HepG2 (cell line): ENCODE data around the gene UCN. TPM values are rescaled to one million over a fixed set of nuclear protein-coding genes. Genes with fewer than 3 reads are reported as not detected.

Source experiments
- ARHGAP35 ChIP-seq: sonication (generic); formaldehyde crosslinking; IDR thresholded peaks from 2 replicates; pipeline ENCODE4 v1.9.0; 2022; ENCODE audit warnings: mild to moderate bottlenecking, inconsistent platforms, moderate library complexity, missing genetic modification reagents, borderline replicate concordance
- BCL6 ChIP-seq: IDR thresholded peaks from 2 replicates; pipeline ENCODE4 v1.6.1; 2016; ENCODE audit warnings: missing genetic modification reagents, missing compliant biosample characterization
- CEBPB ChIP-seq: IDR thresholded peaks from 2 replicates; pipeline ENCODE4 v1.6.1; 2011; ENCODE audit warnings: low read depth, low read length, improper control_type of control experiment, borderline replicate concordance
- ELF4 ChIP-seq: sonication (generic); formaldehyde crosslinking; IDR thresholded peaks from 2 replicates; pipeline ENCODE4 v1.5.0; 2020; ENCODE audit warnings: missing genetic modification reagents, mild to moderate bottlenecking, moderate library complexity, borderline replicate concordance
- JUNB ChIP-seq: sonication (generic); formaldehyde crosslinking; IDR thresholded peaks from 2 replicates; pipeline ENCODE4 v1.8.0; 2022; ENCODE audit warnings: missing genetic modification reagents, mild to moderate bottlenecking, borderline replicate concordance
- KIAA2018 ChIP-seq: sonication (generic); formaldehyde crosslinking; IDR thresholded peaks from 2 replicates; pipeline ENCODE4 v1.5.0; 2020; ENCODE audit warnings: mild to moderate bottlenecking, missing genetic modification reagents, borderline replicate concordance
- MED13 ChIP-seq: sonication (generic); formaldehyde crosslinking; IDR thresholded peaks from 2 replicates; pipeline ENCODE4 v1.5.0; 2020; ENCODE audit warnings: missing genetic modification reagents
- MTF1 ChIP-seq: sonication (generic); formaldehyde crosslinking; IDR thresholded peaks from 2 replicates; pipeline ENCODE4 v1.5.0; 2020; ENCODE audit warnings: missing genetic modification reagents
- MXD1 ChIP-seq: sonication (generic); formaldehyde crosslinking; IDR thresholded peaks from 2 replicates; pipeline ENCODE4 v1.4.0; 2020; ENCODE audit warnings: mild to moderate bottlenecking, missing genetic modification reagents
- TFDP2 ChIP-seq: sonication (generic); formaldehyde crosslinking; IDR thresholded peaks from 2 replicates; pipeline ENCODE4 v1.4.0; 2020; ENCODE audit warnings: missing genetic modification reagents
- THAP11 ChIP-seq: IDR thresholded peaks from 2 replicates; pipeline ENCODE4 v1.6.1; 2016; ENCODE audit warnings: missing biosample characterization, missing genetic modification reagents
- ZFP41 ChIP-seq: sonication (generic); formaldehyde crosslinking; IDR thresholded peaks from 2 replicates; pipeline ENCODE4 v1.4.0; 2020; ENCODE audit warnings: mild to moderate bottlenecking, missing genetic modification reagents, borderline replicate concordance
- ZMYM4 ChIP-seq: sonication (generic); formaldehyde crosslinking; IDR thresholded peaks from 2 replicates; pipeline ENCODE4 v1.8.1; 2023; ENCODE audit warnings: mild to moderate bottlenecking, missing genetic modification reagents
- ZNF224 ChIP-seq: sonication (generic); formaldehyde crosslinking; IDR thresholded peaks from 2 replicates; pipeline ENCODE4 v1.5.0; 2020; ENCODE audit warnings: mild to moderate bottlenecking, missing genetic modification reagents
- ZNF484 ChIP-seq: sonication (generic); formaldehyde crosslinking; IDR thresholded peaks from 2 replicates; pipeline ENCODE4 v1.5.1; 2020; ENCODE audit warnings: mild to moderate bottlenecking, low read depth, missing genetic modification reagents, borderline replicate concordance
- ZNF619 ChIP-seq: sonication (generic); formaldehyde crosslinking; IDR thresholded peaks from 2 replicates; pipeline ENCODE4 v1.4.0; 2020; ENCODE audit warnings: mild to moderate bottlenecking, missing genetic modification reagents
- ZNF691 ChIP-seq: sonication (generic); formaldehyde crosslinking; IDR thresholded peaks from 2 replicates; pipeline ENCODE4 v1.4.0; 2020; ENCODE audit warnings: missing genetic modification reagents, low read depth, mild to moderate bottlenecking, borderline replicate concordance
- ZNF709 ChIP-seq: sonication (generic); formaldehyde crosslinking; IDR thresholded peaks from 2 replicates; pipeline ENCODE4 v1.5.0; 2020; ENCODE audit warnings: mild to moderate bottlenecking, missing genetic modification reagents
- polyA plus RNA-seq, 8 experiments: library from polyadenylated mRNA; depleted of rRNA in 3 of 8; stranded (reverse) in 7 of 8; unstranded in 1 of 8; fragments of >200 nt; fragmentation: Illumina TruSeq in 4 of 8; extraction: Trizol in 4 of 8; gene quantifications; 2 replicates each; pipeline versions ENCODE4 v1.2.1 to v1.2.3, GENCODE V29; 2011 to 2016; ENCODE audit warnings: low read depth in 4 of 8, missing spikeins in 1 of 8, mixed read lengths in 1 of 8; ENCODE audit not compliant: insufficient read depth in 1 of 8
- total RNA-seq, 5 experiments: library from RNA; depleted of rRNA; stranded (reverse); fragments of >200 nt; fragmentation: Illumina TruSeq; extraction: Trizol; gene quantifications; 2 replicates each; pipeline ENCODE4 v1.2.3, GENCODE V29; 2016; ENCODE audit warnings: low read depth in 1 of 5

UCN gene
- total and polyA plus RNA-seq, 2 of the 13 experiments (the other 11 are each of a cell fraction or from before 2014, with no cell fraction given), result 1.2 to 2.3 TPM

- TF ChIP-seq CEBPB (peak; percentile 66; the same call in 1 of the 2 replicates), ZNF224 (CRISPR knock-in tag) (peak; percentile 85; the same call in 1 of the 2 replicates), THAP11 (CRISPR knock-in tag) (peak; percentile 94), ZMYM4 (peak; percentile 91), ZNF619 (peak; percentile 96), ARHGAP35 (peak; percentile 78; the same call in 1 of the 2 replicates), JUNB (CRISPR knock-in tag) (no peak), ZFP41 (no peak), BCL6 (CRISPR knock-in tag) (peak; percentile 5; the same call in 1 of the 2 replicates), ZNF484 (CRISPR knock-in tag) (no peak), ZNF709 (CRISPR knock-in tag) (peak; percentile 88), ZNF691 (CRISPR knock-in tag) (peak; percentile 85; the same call in 1 of the 2 replicates), KIAA2018 (no peak), MED13 (CRISPR knock-in tag) (peak; percentile 73; the same call in 1 of the 2 replicates), MTF1 (CRISPR knock-in tag) (no peak), MXD1 (CRISPR knock-in tag) (peak; percentile 95), TFDP2 (CRISPR knock-in tag) (peak; percentile 76), ELF4 (CRISPR knock-in tag) (peak; percentile 63; the same call in 1 of the 2 replicates)
Observed at GRCh38 chr2:27322766-27323595, 14.7 kb upstream of the UCN start, which contains the start of gene MPV17 (continued).
